Measurements from ENCODE around the gene CADM3.

DNA sequence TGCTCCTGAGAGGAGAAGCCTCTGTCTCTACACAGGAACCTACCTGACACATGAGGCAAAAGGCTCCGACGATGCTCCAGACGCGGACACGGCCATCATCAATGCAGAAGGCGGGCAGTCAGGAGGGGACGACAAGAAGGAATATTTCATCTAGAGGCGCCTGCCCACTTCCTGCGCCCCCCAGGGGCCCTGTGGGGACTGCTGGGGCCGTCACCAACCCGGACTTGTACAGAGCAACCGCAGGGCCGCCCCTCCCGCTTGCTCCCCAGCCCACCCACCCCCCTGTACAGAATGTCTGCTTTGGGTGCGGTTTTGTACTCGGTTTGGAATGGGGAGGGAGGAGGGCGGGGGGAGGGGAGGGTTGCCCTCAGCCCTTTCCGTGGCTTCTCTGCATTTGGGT is 29.4 kb downstream of the CADM3 start:
- TF ChIP-seq, protein P1, sequence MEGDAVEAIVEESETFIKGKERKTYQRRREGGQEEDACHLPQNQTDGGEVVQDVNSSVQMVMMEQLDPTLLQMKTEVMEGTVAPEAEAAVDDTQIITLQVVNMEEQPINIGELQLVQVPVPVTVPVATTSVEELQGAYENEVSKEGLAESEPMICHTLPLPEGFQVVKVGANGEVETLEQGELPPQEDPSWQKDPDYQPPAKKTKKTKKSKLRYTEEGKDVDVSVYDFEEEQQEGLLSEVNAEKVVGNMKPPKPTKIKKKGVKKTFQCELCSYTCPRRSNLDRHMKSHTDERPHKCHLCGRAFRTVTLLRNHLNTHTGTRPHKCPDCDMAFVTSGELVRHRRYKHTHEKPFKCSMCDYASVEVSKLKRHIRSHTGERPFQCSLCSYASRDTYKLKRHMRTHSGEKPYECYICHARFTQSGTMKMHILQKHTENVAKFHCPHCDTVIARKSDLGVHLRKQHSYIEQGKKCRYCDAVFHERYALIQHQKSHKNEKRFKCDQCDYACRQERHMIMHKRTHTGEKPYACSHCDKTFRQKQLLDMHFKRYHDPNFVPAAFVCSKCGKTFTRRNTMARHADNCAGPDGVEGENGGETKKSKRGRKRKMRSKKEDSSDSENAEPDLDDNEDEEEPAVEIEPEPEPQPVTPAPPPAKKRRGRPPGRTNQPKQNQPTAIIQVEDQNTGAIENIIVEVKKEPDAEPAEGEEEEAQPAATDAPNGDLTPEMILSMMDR (IDR thresholded peaks at IDR 0.05), result no peak
- TF ChIP-seq POLR2A (IDR thresholded peaks at IDR 0.05), result no peak

All from adrenal gland (tissue), 5 donors.